ENCODE results near the gene MYOZ3.
A peak's percentile ranks its signal among the peaks of the same experiment; 100 is the strongest.

MYOZ3 gene

DNA sequence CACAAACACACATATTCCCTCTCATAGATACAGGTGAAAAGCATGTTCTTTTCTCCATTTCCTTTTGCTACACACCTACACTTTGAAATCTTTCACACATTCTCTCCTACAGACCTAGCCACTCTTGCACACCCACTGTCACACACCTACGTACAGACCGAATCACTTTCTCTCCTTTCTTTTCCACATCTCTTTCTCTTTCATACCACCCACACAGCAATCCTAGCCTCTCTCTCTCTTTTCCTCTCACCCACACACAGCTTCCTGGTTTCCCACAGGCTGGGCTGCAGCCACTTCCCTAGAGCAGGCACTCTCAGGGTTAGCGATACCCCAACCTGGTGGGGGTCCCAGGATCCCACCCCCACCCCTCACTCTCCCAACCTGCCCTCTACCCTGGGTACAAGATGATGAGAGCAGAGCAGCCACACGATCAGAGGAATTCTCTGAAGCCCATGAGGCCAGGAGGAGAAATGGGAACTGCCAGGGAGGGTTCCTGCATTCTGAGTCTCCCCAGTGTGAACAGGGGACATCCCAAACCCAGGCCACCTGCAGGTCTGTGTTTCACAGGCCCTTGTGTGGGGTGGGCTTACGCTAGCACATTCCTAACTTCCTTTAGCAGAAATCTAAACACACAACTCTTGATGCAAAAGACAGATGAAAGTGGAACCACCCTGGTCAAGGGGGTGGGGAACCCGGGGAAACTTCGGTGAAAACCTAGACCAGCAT is 37.7 kb upstream of the MYOZ3 start:
- DNase-seq (ENCODE audit: insufficient read length, low spot score) (no peak), FAIRE-seq (no peak)
- TF ChIP-seq POLR2A (IDR thresholded peaks at IDR 0.05; ENCODE audit: low read depth, low read length), result no peak

- FAIRE-seq, result no peak
- TF ChIP-seq POLR2A (IDR thresholded peaks at IDR 0.05; ENCODE audit: low read depth, low read length), result no peak
- DNase-seq (ENCODE audit: insufficient read length, low spot score), result no peak
Measured at GRCh38 chr5:150623878-150624216, 37.2 kb upstream of the MYOZ3 start.

- FAIRE-seq, result no peak
- peak; percentile 54 for DNase-seq (ENCODE audit: insufficient read length, low spot score)
- no peak for TF ChIP-seq POLR2A (IDR thresholded peaks at IDR 0.05; ENCODE audit: low read depth, low read length)
Measured at GRCh38 chr5:150624334-150625163, 36.5 kb upstream of the MYOZ3 start.

DNA sequence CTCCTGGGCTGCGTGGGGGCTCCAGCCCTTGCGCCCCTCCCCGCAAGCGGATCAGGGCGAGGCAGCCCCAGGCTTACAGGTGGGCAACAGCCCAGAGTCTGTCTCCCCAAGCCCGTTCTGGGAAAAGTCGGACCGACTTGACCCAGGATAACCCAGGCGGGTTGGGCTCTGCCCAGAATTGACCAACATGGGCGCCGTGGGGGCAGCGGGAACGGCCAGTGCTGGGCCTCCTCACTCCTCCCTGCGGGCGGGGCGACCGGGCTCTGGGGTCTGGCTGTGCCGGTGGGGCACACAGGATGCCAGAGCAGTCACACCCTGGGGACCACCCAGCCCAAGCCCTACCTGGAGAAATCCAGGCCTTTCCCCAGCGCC is 35.9 kb upstream of the MYOZ3 start:
- no peak for DNase-seq (ENCODE audit: insufficient read length, low spot score)
- no peak for FAIRE-seq
- TF ChIP-seq POLR2A (IDR thresholded peaks at IDR 0.05; ENCODE audit: low read depth, low read length), result no peak

- no peak for DNase-seq (ENCODE audit: insufficient read length, low spot score)
- no peak for FAIRE-seq
- no peak for TF ChIP-seq POLR2A (IDR thresholded peaks at IDR 0.05; ENCODE audit: low read depth, low read length)
Measured at GRCh38 chr5:150625831-150626746, 35.0 kb upstream of the MYOZ3 start.

DNA sequence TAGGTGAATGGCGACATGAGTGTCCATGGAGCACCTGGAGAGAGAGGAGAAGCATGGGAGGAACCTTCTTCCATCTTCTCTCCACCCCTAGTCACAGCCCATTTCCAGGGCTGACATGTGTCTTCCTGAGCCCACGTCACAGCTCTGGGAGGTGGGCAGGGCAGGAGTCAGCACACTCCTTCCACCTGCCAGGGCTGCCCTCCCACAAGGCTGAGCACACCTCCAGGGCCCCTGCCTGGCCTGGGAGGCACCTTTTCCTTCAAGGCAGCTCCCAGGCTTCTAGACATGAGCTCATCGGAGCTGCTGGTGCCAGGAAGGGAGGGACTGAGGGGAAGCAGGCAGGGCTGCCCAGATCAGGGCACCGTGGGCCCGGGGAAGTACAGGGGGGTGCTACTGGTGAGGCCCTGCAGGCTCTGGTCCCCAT is 34.2 kb upstream of the MYOZ3 start:
- FAIRE-seq (no peak), DNase-seq (ENCODE audit: insufficient read length, low spot score) (no peak)
- TF ChIP-seq POLR2A (IDR thresholded peaks at IDR 0.05; ENCODE audit: low read depth, low read length), result no peak

DNA sequence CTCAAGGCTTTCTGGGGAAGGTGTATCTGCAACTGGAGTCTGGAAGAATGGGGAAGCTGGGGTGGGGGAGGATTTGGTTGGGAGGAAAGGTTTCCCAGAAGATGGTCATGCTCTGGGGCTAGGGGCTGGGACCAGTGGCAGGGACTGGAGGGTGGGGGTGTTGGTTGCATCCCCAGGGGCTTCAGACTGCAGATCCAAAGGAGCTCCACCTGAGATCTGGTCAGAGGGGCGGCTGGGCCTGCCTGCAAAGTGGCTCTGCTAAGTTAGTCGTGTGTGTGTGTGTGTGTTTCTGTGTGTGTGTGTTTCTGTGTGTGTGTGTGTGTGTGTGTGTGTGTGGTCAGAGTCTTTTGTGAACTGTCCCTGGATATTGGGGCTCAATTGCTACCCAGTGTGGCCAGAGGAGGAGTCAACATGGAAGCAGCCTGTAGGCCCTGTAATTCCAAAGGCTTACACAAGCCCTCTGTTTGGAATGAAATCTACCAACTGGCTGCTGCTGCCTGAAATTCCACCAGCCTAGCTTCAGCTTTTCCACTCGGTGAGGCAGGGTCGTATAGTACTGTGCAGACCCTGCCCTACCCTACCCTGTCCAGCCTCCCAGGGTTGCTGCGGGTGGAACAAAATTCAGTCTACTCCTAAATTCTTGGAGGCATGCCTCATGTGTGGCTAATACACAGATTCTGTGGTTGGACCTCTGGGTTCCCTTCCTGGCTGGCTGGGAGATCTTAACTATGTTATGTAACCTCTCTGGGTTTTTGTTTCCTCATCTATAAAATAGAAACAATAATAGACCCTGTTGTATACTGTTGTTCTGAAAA is 33.1 kb upstream of the MYOZ3 start:
- DNase-seq (ENCODE audit: insufficient read length, low spot score) (peak; percentile 61), FAIRE-seq (no peak)
- TF ChIP-seq POLR2A (IDR thresholded peaks at IDR 0.05; ENCODE audit: low read depth, low read length), result no peak

- DNase-seq (ENCODE audit: insufficient read length, low spot score) (no peak), FAIRE-seq (no peak)
- TF ChIP-seq POLR2A (IDR thresholded peaks at IDR 0.05; ENCODE audit: low read depth, low read length), result no peak
Measured at GRCh38 chr5:150628936-150629485, 32.0 kb upstream of the MYOZ3 start.

DNA sequence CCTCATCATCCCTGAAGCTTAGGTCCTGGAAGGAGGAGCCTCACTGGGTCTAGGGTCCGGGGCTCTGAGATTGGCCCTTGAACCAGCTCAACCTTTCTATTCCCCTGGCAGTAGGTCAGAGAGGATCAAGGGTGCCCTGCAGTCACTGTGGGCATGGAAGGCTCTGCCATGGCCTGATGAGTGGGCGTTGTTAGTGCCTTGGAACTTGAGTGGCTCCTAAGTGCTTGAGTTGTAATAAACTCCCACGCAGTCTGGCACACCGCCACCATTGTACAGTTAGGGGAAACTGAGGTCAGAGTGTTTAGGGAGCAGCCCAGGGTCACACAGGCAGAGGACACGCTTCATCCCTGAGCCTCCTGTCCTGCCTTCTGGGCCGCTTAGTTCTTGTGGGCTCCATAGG is 31.0 kb upstream of the MYOZ3 start:
- DNase-seq (ENCODE audit: insufficient read length, low spot score) (no peak), FAIRE-seq (no peak)
- no peak for TF ChIP-seq POLR2A (IDR thresholded peaks at IDR 0.05; ENCODE audit: low read depth, low read length)

- DNase-seq (ENCODE audit: insufficient read length, low spot score) (no peak), FAIRE-seq (no peak)
- no peak for TF ChIP-seq POLR2A (IDR thresholded peaks at IDR 0.05; ENCODE audit: low read depth, low read length)
Measured at GRCh38 chr5:150630461-150631325, 30.4 kb upstream of the MYOZ3 start.

- TF ChIP-seq POLR2A (IDR thresholded peaks at IDR 0.05; ENCODE audit: low read depth, low read length), result no peak
- no peak for FAIRE-seq
- no peak for DNase-seq (ENCODE audit: insufficient read length, low spot score)
Measured at GRCh38 chr5:150631326-150631701, 29.7 kb upstream of the MYOZ3 start.

Measured in H54 (cell line).